ENCODE results near the gene HK2. TPM values are rescaled to one million over a fixed set of nuclear protein-coding genes. Genes with fewer than 3 reads are reported as not detected.

The HK2 gene
- total and polyA plus RNA-seq, 2 experiments from 2014 or later = 24.2 to 25.3 TPM

GRCh38 chr2:74815941-74816340, 18.0 kb upstream of the HK2 start:
- H3K4me1 ChIP-seq (ENCODE audit: insufficient read depth) = no peaks in the 10 kb centered on the region
- TF ChIP-seq EZH2phosphoT487 (IDR thresholded peaks at IDR 0.05; ENCODE audit: insufficient read depth, low read depth) (no peak), EZH2 (IDR thresholded peaks at IDR 0.05; ENCODE audit: insufficient read depth, poor library complexity, severe bottlenecking) (no peak)
- no peaks in the 10 kb centered on the region for H4K20me1 ChIP-seq (ENCODE audit: insufficient read depth)
- no peaks in the 10 kb centered on the region for H3K36me3 ChIP-seq (ENCODE audit: low read depth)
- in situ Hi-C loops (cut with MboI) = no loop called here
- H3K9ac ChIP-seq = no peak overlapping the region
- H3K9me2 ChIP-seq (ENCODE audit: insufficient read depth) = no peaks in the 10 kb centered on the region
- no peak for DNase-seq
- no peaks in the 10 kb centered on the region for H3K9me3 ChIP-seq (ENCODE audit: low read depth)
- H3F3A ChIP-seq (ENCODE audit: insufficient read depth) = no peaks in the 10 kb centered on the region
- WGBS, 2 experiments (ENCODE audit: low coverage in 1 of 2, low lambda C conversion rate in 2 of 2, missing lambda C conversion rate in 2 of 2) = 36 to 58% methylated on average over 1 of the region's 1 CpG
- no peak overlapping the region for H3K4me2 ChIP-seq (ENCODE audit: unreplicated experiment)
- peaks cover 14% of the 10 kb centered on the region for H3K27me3 ChIP-seq (replicated peaks; ENCODE audit: insufficient read depth)
- H3K4me3 ChIP-seq = no peak overlapping the region
- H2AFZ ChIP-seq = no peak overlapping the region
- no peaks in the 10 kb centered on the region for H3K79me2 ChIP-seq (ENCODE audit: insufficient read depth)
- H3K27ac ChIP-seq = no peak overlapping the region

GRCh38 chr2:74816540-74817303, 17.2 kb upstream of the HK2 start:
- H3K9me2 ChIP-seq (ENCODE audit: insufficient read depth) = no peaks in the 10 kb centered on the region
- no peaks in the 10 kb centered on the region for H4K20me1 ChIP-seq (ENCODE audit: insufficient read depth)
- WGBS, 2 experiments (ENCODE audit: low coverage in 1 of 2, low lambda C conversion rate in 2 of 2, missing lambda C conversion rate in 2 of 2) = 49 to 51% methylated on average over 7 of the region's 7 CpGs
- H3K27me3 ChIP-seq (replicated peaks; ENCODE audit: insufficient read depth) = peaks cover 11% of the 10 kb centered on the region
- no peaks in the 10 kb centered on the region for H3K9me3 ChIP-seq (ENCODE audit: low read depth)
- no peak overlapping the region for H2AFZ ChIP-seq
- no peak for DNase-seq
- no peak overlapping the region for H3K4me3 ChIP-seq
- H3K4me1 ChIP-seq (ENCODE audit: insufficient read depth) = no peaks in the 10 kb centered on the region
- no peaks in the 10 kb centered on the region for H3K79me2 ChIP-seq (ENCODE audit: insufficient read depth)
- in situ Hi-C loops (cut with MboI) = no loop called here
- no peak overlapping the region for H3K4me2 ChIP-seq (ENCODE audit: unreplicated experiment)
- no peaks in the 10 kb centered on the region for H3F3A ChIP-seq (ENCODE audit: insufficient read depth)
- TF ChIP-seq EZH2 (IDR thresholded peaks at IDR 0.05; ENCODE audit: insufficient read depth, poor library complexity, severe bottlenecking) (no peak), EZH2phosphoT487 (IDR thresholded peaks at IDR 0.05; ENCODE audit: insufficient read depth, low read depth) (no peak)
- no peaks in the 10 kb centered on the region for H3K36me3 ChIP-seq (ENCODE audit: low read depth)
- no peak overlapping the region for H3K27ac ChIP-seq
- no peak overlapping the region for H3K9ac ChIP-seq

- in situ Hi-C loops (cut with MboI) = no loop called here
- TF ChIP-seq EZH2 (IDR thresholded peaks at IDR 0.05; ENCODE audit: insufficient read depth, poor library complexity, severe bottlenecking) (no peak), EZH2phosphoT487 (IDR thresholded peaks at IDR 0.05; ENCODE audit: insufficient read depth, low read depth) (no peak)
- H3K9ac ChIP-seq = no peak overlapping the region
- H3F3A ChIP-seq (ENCODE audit: insufficient read depth) = no peaks in the 10 kb centered on the region
- no peak overlapping the region for H3K27ac ChIP-seq
- H3K4me3 ChIP-seq = no peak overlapping the region
- WGBS, 2 experiments (ENCODE audit: low coverage in 1 of 2, low lambda C conversion rate in 2 of 2, missing lambda C conversion rate in 2 of 2) = 61 to 64% methylated on average over 1 of the region's 1 CpG
- no peaks in the 10 kb centered on the region for H3K9me2 ChIP-seq (ENCODE audit: insufficient read depth)
- no peaks in the 10 kb centered on the region for H3K4me1 ChIP-seq (ENCODE audit: insufficient read depth)
- H3K4me2 ChIP-seq (ENCODE audit: unreplicated experiment) = no peak overlapping the region
- no peaks in the 10 kb centered on the region for H3K36me3 ChIP-seq (ENCODE audit: low read depth)
- H4K20me1 ChIP-seq (ENCODE audit: insufficient read depth) = no peaks in the 10 kb centered on the region
- no peaks in the 10 kb centered on the region for H3K9me3 ChIP-seq (ENCODE audit: low read depth)
- no peak overlapping the region for H2AFZ ChIP-seq
- H3K27me3 ChIP-seq (replicated peaks; ENCODE audit: insufficient read depth) = peaks cover 11% of the 10 kb centered on the region
- H3K79me2 ChIP-seq (ENCODE audit: insufficient read depth) = no peaks in the 10 kb centered on the region
- no peak for DNase-seq
Measured at GRCh38 chr2:74817304-74817675, 16.6 kb upstream of the HK2 start.

- in situ Hi-C loops (cut with MboI) = no loop called here
- Histone ChIP-seq H3F3A (ENCODE audit: insufficient read depth) (no peaks in the 10 kb centered on the region), H3K27ac (no peak overlapping the region), H3K9me2 (ENCODE audit: insufficient read depth) (no peaks in the 10 kb centered on the region), H3K9me3 (ENCODE audit: low read depth) (no peaks in the 10 kb centered on the region), H3K27me3 (replicated peaks; ENCODE audit: insufficient read depth) (no peaks in the 10 kb centered on the region; the same call in 1 of the 2 replicates), H4K20me1 (ENCODE audit: insufficient read depth) (no peaks in the 10 kb centered on the region), H3K4me2 (ENCODE audit: unreplicated experiment) (no peak overlapping the region), H3K4me3 (no peak overlapping the region), H3K4me1 (ENCODE audit: insufficient read depth) (no peaks in the 10 kb centered on the region), H3K79me2 (ENCODE audit: insufficient read depth) (no peaks in the 10 kb centered on the region), H3K36me3 (ENCODE audit: low read depth) (no peaks in the 10 kb centered on the region), H3K9ac (no peak overlapping the region), H2AFZ (no peak overlapping the region)
- DNase-seq = no peak
- TF ChIP-seq EZH2phosphoT487 (IDR thresholded peaks at IDR 0.05; ENCODE audit: insufficient read depth, low read depth) = no peak
- TF ChIP-seq EZH2 (IDR thresholded peaks at IDR 0.05; ENCODE audit: insufficient read depth, poor library complexity, severe bottlenecking) = no peak
Measured at GRCh38 chr2:74819702-74820101, 14.2 kb upstream of the HK2 start.

Data from GM23248 (cell line).